GM23338 (cell line): ENCODE data around the gene ADH1C. TPM values are rescaled to one million over a fixed set of nuclear protein-coding genes. Genes with fewer than 3 reads are reported as not detected.

ENCODE experiments used
- ATAC-seq: fragments of 200-7000 bp; cut with Tn5 transposase; 3 replicates; pipeline ENCODE4 v1.9.1; 2020
- DNase-seq: peaks from one replicate; pipeline ENCODE4 v3.0.0-alpha.2; 2015; ENCODE audit warnings: low spot score
- H2AFZ ChIP-seq: fragments of 200-600 bp; sonication (generic); 2 replicates; pipeline ENCODE4 v1.8.0; 2016; ENCODE audit warnings: antibody characterized with exemption, mild to moderate bottlenecking, moderate library complexity
- H3F3A ChIP-seq: fragments of 200-600 bp; sonication (generic); replicated peaks from 2 replicates; pipeline ENCODE4 v1.8.0; 2017; ENCODE audit warnings: antibody characterized with exemption, mixed run types, low read depth
- H3K27ac ChIP-seq: fragments of 200-600 bp; sonication (generic); 2 replicates; pipeline ENCODE4 v1.6.1; 2016; ENCODE audit warnings: low read depth
- H3K27me3 ChIP-seq: fragments of 200-600 bp; sonication (generic); 2 replicates; pipeline ENCODE4 v1.8.0; 2016; ENCODE audit warnings: mild to moderate bottlenecking, mixed run types, moderate library complexity; ENCODE audit not compliant: insufficient read depth
- H3K36me3 ChIP-seq: fragments of 200-600 bp; sonication (generic); 2 replicates; pipeline ENCODE4 v1.8.0; 2016; ENCODE audit warnings: mild to moderate bottlenecking; ENCODE audit not compliant: insufficient read depth
- H3K4me1 ChIP-seq: fragments of 200-600 bp; sonication (generic); 2 replicates; pipeline ENCODE4 v1.8.0; 2016; ENCODE audit warnings: mild to moderate bottlenecking, moderate library complexity; ENCODE audit not compliant: insufficient read depth
- H3K4me2 ChIP-seq: fragments of 200-600 bp; sonication (generic); 2 replicates; pipeline ENCODE4 v1.7.1; 2017; ENCODE audit warnings: mixed run types
- H3K4me3 ChIP-seq: fragments of 200-600 bp; sonication (generic); 2 replicates; pipeline ENCODE4 v1.6.1; 2016; ENCODE audit warnings: mixed run types
- H3K79me2 ChIP-seq: fragments of 200-600 bp; sonication (generic); replicated peaks from 2 replicates; pipeline ENCODE4 v1.8.0; 2017; ENCODE audit warnings: mild to moderate bottlenecking; ENCODE audit not compliant: insufficient read depth
- H3K9me2 ChIP-seq: fragments of 200-600 bp; sonication (generic); 2 replicates; pipeline ENCODE4 v1.8.0; 2017; ENCODE audit not compliant: insufficient read depth
- H4K20me1 ChIP-seq: fragments of 200-600 bp; sonication (generic); replicated peaks from 2 replicates; pipeline ENCODE4 v1.8.0; 2017; ENCODE audit warnings: mild to moderate bottlenecking; ENCODE audit not compliant: insufficient read depth
- H3K27ac Mint-ChIP-seq: 2 replicates; pipeline ENCODE4 v1.8.0; 2020; ENCODE audit warnings: inconsistent platforms, mild to moderate bottlenecking, moderate library complexity, mixed read lengths
- H3K27me3 Mint-ChIP-seq: 3 replicates; pipeline ENCODE4 v1.8.0; 2022; ENCODE audit warnings: low read depth, mild to moderate bottlenecking, moderate library complexity, mixed read lengths, inconsistent platforms; ENCODE audit not compliant: insufficient read depth, poor library complexity
- H3K36me3 Mint-ChIP-seq: 3 replicates; pipeline ENCODE4 v1.8.0; 2021; ENCODE audit warnings: low read depth, mild to moderate bottlenecking, inconsistent platforms, moderate library complexity, mixed read lengths
- H3K4me1 Mint-ChIP-seq: 3 replicates; pipeline ENCODE4 v1.8.0; 2020; ENCODE audit warnings: mild to moderate bottlenecking, inconsistent platforms, mixed read lengths
- H3K4me3 Mint-ChIP-seq: 3 replicates; pipeline ENCODE4 v1.8.0; 2021; ENCODE audit warnings: moderate library complexity, mild to moderate bottlenecking, inconsistent platforms, mixed read lengths
- H3K9me3 Mint-ChIP-seq: 3 replicates; pipeline ENCODE4 v1.8.0; 2020; ENCODE audit warnings: moderate library complexity, mild to moderate bottlenecking, inconsistent platforms, mixed read lengths
- CREB1 ChIP-seq: fragments of 250-450 bp; sonication (Bioruptor Pico); IDR thresholded peaks from 2 replicates; pipeline ENCODE4 v1.5.0; 2020; ENCODE audit warnings: low read depth, mild to moderate bottlenecking, moderate library complexity
- CTCF ChIP-seq, 2 experiments: fragments of 200-600 bp in 1 of 2; sonication (generic) in 1 of 2; conservative IDR thresholded peaks; 2 replicates each; pipeline versions ENCODE4 v1.5.1 to v1.6.1; 2016 to 2017; ENCODE audit warnings: antibody characterized with exemption in 2 of 2, low read depth in 2 of 2, mild to moderate bottlenecking in 2 of 2, moderate library complexity in 1 of 2
- ETS1 ChIP-seq: IDR thresholded peaks from 2 replicates; pipeline ENCODE4 v1.6.1; 2016; ENCODE audit warnings: antibody characterized with exemption
- EZH2phosphoT487 ChIP-seq: fragments of 200-600 bp; sonication (generic); IDR thresholded peaks from one replicate; pipeline ENCODE4 v1.8.1; 2018; ENCODE audit warnings: antibody characterized with exemption; ENCODE audit not compliant: unreplicated experiment
- JUNB ChIP-seq: IDR thresholded peaks from one replicate; pipeline ENCODE4 v1.6.1; 2016; ENCODE audit warnings: antibody characterized with exemption; ENCODE audit not compliant: unreplicated experiment
- NANOG ChIP-seq: IDR thresholded peaks from 2 replicates; pipeline ENCODE4 v1.6.1; 2016; ENCODE audit warnings: antibody characterized with exemption, borderline replicate concordance
- POLR2AphosphoS5 ChIP-seq: IDR thresholded peaks from 2 replicates; pipeline ENCODE4 v1.6.1; 2016; ENCODE audit warnings: antibody characterized with exemption, low read depth
- REST ChIP-seq: IDR thresholded peaks from one replicate; pipeline ENCODE4 v1.6.1; 2018; ENCODE audit warnings: antibody characterized with exemption; ENCODE audit not compliant: unreplicated experiment
- STAT1 ChIP-seq: IDR thresholded peaks from one replicate; pipeline ENCODE4 v1.6.1; 2016; ENCODE audit warnings: antibody characterized with exemption; ENCODE audit not compliant: unreplicated experiment
- ZNF114 ChIP-seq: fragments of 250-450 bp; sonication (Bioruptor Pico); IDR thresholded peaks from 2 replicates; pipeline ENCODE4 v1.5.0; 2020; ENCODE audit warnings: mild to moderate bottlenecking, moderate library complexity
- ZNF331 ChIP-seq: fragments of 250-450 bp; sonication (Bioruptor Pico); IDR thresholded peaks from 2 replicates; pipeline ENCODE4 v1.5.0; 2020; ENCODE audit warnings: low read depth, mild to moderate bottlenecking, moderate library complexity
- polyA plus RNA-seq: library from polyadenylated mRNA; unstranded; fragments of >200 nt; fragmentation: Nextera tagmentation; extraction: Ambion mirVana; gene quantifications from 2 replicates; pipeline ENCODE4 v1.2.1, GENCODE V29; 2016
- total RNA-seq: library from RNA; depleted of rRNA; stranded (reverse); fragments of >200 nt; shearing (Covaris generic); gene quantifications from 2 replicates; pipeline ENCODE4 v1.2.3, GENCODE V29; 2014

Gene ADH1C
- total and polyA plus RNA-seq, 2 experiments from 2014 or later: not detected

- ATAC-seq: no peak
- Mint-ChIP-seq H3K4me3 (no peak overlapping the region), H3K27me3 (no peaks in the 10 kb centered on the region), H3K9me3 (peaks cover 36% of the 10 kb centered on the region), H3K36me3 (peaks cover 9% of the 10 kb centered on the region), H3K27ac (no peak overlapping the region), H3K4me1 (peaks cover 7% of the 10 kb centered on the region; the same call in 2 of the 3 replicates)
- Histone ChIP-seq H3K9me2 (peaks cover 6% of the 10 kb centered on the region; the same call in 1 of the 2 replicates), H3K4me3 (no peak overlapping the region), H3K27me3 (no peaks in the 10 kb centered on the region), H3F3A (no peaks in the 10 kb centered on the region), H3K79me2 (no peaks in the 10 kb centered on the region), H3K4me1 (no peaks in the 10 kb centered on the region), H3K4me2 (no peak overlapping the region), H3K36me3 (no peaks in the 10 kb centered on the region), H2AFZ (peak overlapping the region; percentile 49; the same call in 1 of the 2 replicates), H4K20me1 (no peaks in the 10 kb centered on the region), H3K27ac (no peak overlapping the region)
- DNase-seq: no peak
- no peak for TF ChIP-seq ZNF114 (CRISPR knock-in tag)
- no peak for TF ChIP-seq CTCF (conservative IDR thresholded peaks at IDR 0.05; ENCODE audit: low read depth in 2 of 2)
- no peak for TF ChIP-seq ETS1
- TF ChIP-seq POLR2AphosphoS5: no peak
- TF ChIP-seq JUNB: no peak
- TF ChIP-seq NANOG: no peak
- no peak for TF ChIP-seq ZNF331 (CRISPR knock-in tag)
- TF ChIP-seq STAT1: no peak
- TF ChIP-seq CREB1 (CRISPR knock-in tag): no peak
- TF ChIP-seq EZH2phosphoT487: no peak
These were observed 8.8 kb upstream of the ADH1C start for GRCh38 chr4:99361268-99361898.

- no peaks in the 10 kb centered on the region for H3K27me3 ChIP-seq
- no peaks in the 10 kb centered on the region for H4K20me1 ChIP-seq
- peaks cover 7% of the 10 kb centered on the region; the same call in 2 of the 3 replicates for H3K4me1 Mint-ChIP-seq
- no peaks in the 10 kb centered on the region for H3K27me3 Mint-ChIP-seq
- H3K9me2 ChIP-seq: peaks cover 4% of the 10 kb centered on the region; the same call in 1 of the 2 replicates
- ATAC-seq (no peak), DNase-seq (no peak)
- H2AFZ ChIP-seq: no peak overlapping the region
- H3K27ac ChIP-seq: no peak overlapping the region
- no peaks in the 10 kb centered on the region for H3K79me2 ChIP-seq
- H3F3A ChIP-seq: no peaks in the 10 kb centered on the region
- H3K27ac Mint-ChIP-seq: no peak overlapping the region
- H3K36me3 ChIP-seq: no peaks in the 10 kb centered on the region
- no peaks in the 10 kb centered on the region for H3K4me1 ChIP-seq
- peaks cover 48% of the 10 kb centered on the region for H3K9me3 Mint-ChIP-seq
- peaks cover 13% of the 10 kb centered on the region for H3K36me3 Mint-ChIP-seq
- no peak overlapping the region for H3K4me3 ChIP-seq
- H3K4me2 ChIP-seq: no peak overlapping the region
- no peak overlapping the region for H3K4me3 Mint-ChIP-seq
- TF ChIP-seq CREB1 (CRISPR knock-in tag) (no peak), STAT1 (no peak), JUNB (no peak), ZNF331 (CRISPR knock-in tag) (no peak), ZNF114 (CRISPR knock-in tag) (no peak), ETS1 (no peak), NANOG (no peak), REST (no peak)
These were observed 7.1 kb upstream of the ADH1C start for GRCh38 chr4:99359480-99360204.
